GM12878 (cell line): Measurements from ENCODE around the gene INSL3. TPM values are rescaled to one million over a fixed set of nuclear protein-coding genes. Genes with fewer than 3 reads are reported as not detected.

Source experiments
- ATAC-seq: fragments of 200-7000 bp; cut with Tn5 transposase; 3 replicates; pipeline ENCODE4 v1.9.1; 2020; ENCODE audit warnings: mild to moderate bottlenecking, moderate library complexity
- BruUV-seq: library from RNA; stranded (reverse); fragments of 400-500 nt; replicated peaks from 2 replicates; lab custom pipeline; 2021; lab: Mats Ljungman, UMichigan
- CTCF ChIA-PET: fragments of 300-600 bp; sonication (Branson Sonifier 250); formaldehyde crosslinking; extraction: SDS; loops from one replicate; lab custom pipeline; 2021; ENCODE audit warnings: inconsistent platforms; lab: Yijun Ruan, JAX
- POLR2A ChIA-PET: fragments of 350-600 bp; formaldehyde crosslinking; extraction: SDS; loops from one replicate; lab custom pipeline; 2021; ENCODE audit warnings: inconsistent platforms; lab: Charles Lee
- RAD21 ChIA-PET: fragments of 300-600 bp; sonication (Branson Sonifier 250); formaldehyde crosslinking; loops from one replicate; lab custom pipeline; 2023; ENCODE audit warnings: antibody characterized with exemption; ENCODE audit not compliant: unreplicated experiment; lab: Charles Lee
- SMC1A ChIA-PET: fragments of 300-600 bp; sonication (Branson Sonifier 250); formaldehyde crosslinking; loops from one replicate; lab custom pipeline; 2023; ENCODE audit not compliant: unreplicated experiment, uncharacterized antibody; lab: Charles Lee
- DNase-seq: peaks from one replicate; pipeline ENCODE4 v3.0.0-alpha.2; 2011; ENCODE audit warnings: low read depth, low spot score
- FAIRE-seq: peaks from 3 replicates; lab custom pipeline; 2011; peaks lifted over from hg19 to GRCh38; lab: Jason Lieb, UNC
- H2AFZ ChIP-seq: 2 replicates; pipeline ENCODE4 v1.6.0; 2011; ENCODE audit warnings: low read depth, low read length, control low read depth; ENCODE audit not compliant: control insufficient read depth
- H3K27ac ChIP-seq: 2 replicates; pipeline ENCODE4 v1.5.1; 2011; ENCODE audit warnings: control low read depth; ENCODE audit not compliant: control insufficient read depth, insufficient read depth
- H3K27me3 ChIP-seq, 2 experiments: replicated peaks in 1 of 2; 2 replicates each; pipeline versions ENCODE4 v1.6.0 to v1.6.1; 2011; ENCODE audit warnings: low read length in 1 of 2; ENCODE audit not compliant: control insufficient read depth in 2 of 2, insufficient read depth in 2 of 2
- H3K36me3 ChIP-seq, 2 experiments: 2 replicates each; pipeline ENCODE4 v1.5.1; 2011; ENCODE audit warnings: low read length in 1 of 2; ENCODE audit not compliant: control insufficient read depth in 2 of 2, insufficient read depth in 2 of 2
- H3K4me1 ChIP-seq: 2 replicates; pipeline ENCODE4 v1.6.1; 2011; ENCODE audit warnings: mild to moderate bottlenecking, low read length, moderate library complexity, mixed read lengths; ENCODE audit not compliant: control insufficient read depth, insufficient read depth
- H3K4me2 ChIP-seq: 2 replicates; pipeline ENCODE4 v1.6.0; 2011; ENCODE audit warnings: control low read depth; ENCODE audit not compliant: control insufficient read depth, insufficient read depth
- H3K4me3 ChIP-seq: fragments of 200-600 bp; sonication (generic); 2 replicates; pipeline ENCODE4 v1.5.1; 2016
- H3K79me2 ChIP-seq: 2 replicates; pipeline ENCODE4 v1.6.0; 2011; ENCODE audit warnings: low read length; ENCODE audit not compliant: control insufficient read depth, insufficient read depth
- H3K9ac ChIP-seq: 2 replicates; pipeline ENCODE4 v1.8.0; 2011; ENCODE audit warnings: low read length, control low read depth, mixed read lengths; ENCODE audit not compliant: control insufficient read depth, insufficient read depth
- H3K9me3 ChIP-seq: replicated peaks from 3 replicates; pipeline ENCODE4 v1.5.1; 2011; ENCODE audit warnings: mild to moderate bottlenecking, low read length; ENCODE audit not compliant: control insufficient read depth, insufficient read depth
- H4K20me1 ChIP-seq: 2 replicates; pipeline ENCODE4 v1.6.0; 2011; ENCODE audit not compliant: control insufficient read depth, insufficient read depth
- FOXM1 ChIP-seq: IDR thresholded peaks from 2 replicates; pipeline ENCODE4 v1.6.1; 2012; ENCODE audit warnings: low read depth, mild to moderate bottlenecking, inconsistent platforms, low read length, moderate library complexity
- HCFC1 ChIP-seq: fragments of 150-350 bp; IDR thresholded peaks from 2 replicates; pipeline ENCODE4 v1.6.1; 2014; ENCODE audit warnings: low read length
- KDM1A ChIP-seq: fragments of 200-600 bp; sonication (generic); IDR thresholded peaks from 2 replicates; pipeline ENCODE4 v1.6.1; 2016; ENCODE audit warnings: borderline replicate concordance
- LARP7 ChIP-seq: fragments of 450-650 bp; IDR thresholded peaks from 2 replicates; pipeline ENCODE4 v1.6.1; 2017; ENCODE audit warnings: mild to moderate bottlenecking
- MTA3 ChIP-seq: IDR thresholded peaks from 2 replicates; pipeline ENCODE4 v1.6.1; 2012; ENCODE audit warnings: low read length, inconsistent platforms, borderline replicate concordance
- RFX5 ChIP-seq: IDR thresholded peaks from 2 replicates; pipeline ENCODE4 v1.6.1; 2011; ENCODE audit warnings: low read depth, low read length, improper control_type of control experiment
- SIN3A ChIP-seq: IDR thresholded peaks from 2 replicates; pipeline ENCODE4 v1.6.1; 2012; ENCODE audit warnings: low read depth, low read length, improper control_type of control experiment
- SMAD1 ChIP-seq: fragments of 450-650 bp; IDR thresholded peaks from 2 replicates; pipeline ENCODE4 v1.6.1; 2018; ENCODE audit warnings: mild to moderate bottlenecking, low read depth; ENCODE audit not compliant: partially characterized antibody
- SP1 ChIP-seq: IDR thresholded peaks from one replicate; pipeline ENCODE4 v1.6.1; 2011; ENCODE audit warnings: low read depth, low read length
- SUPT20H ChIP-seq: IDR thresholded peaks from 2 replicates; pipeline ENCODE4 v1.6.1; 2011; ENCODE audit warnings: low read depth, mild to moderate bottlenecking, low read length, moderate library complexity, borderline replicate concordance; ENCODE audit not compliant: control insufficient read depth
- SUZ12 ChIP-seq: fragments of 200-600 bp; sonication (generic); IDR thresholded peaks from one replicate; pipeline ENCODE4 v1.6.1; 2018; ENCODE audit warnings: antibody characterized with exemption, mild to moderate bottlenecking; ENCODE audit not compliant: unreplicated experiment
- TARDBP ChIP-seq: IDR thresholded peaks from 2 replicates; pipeline ENCODE4 v1.6.1; 2016; ENCODE audit warnings: borderline replicate concordance
- YY1 ChIP-seq: IDR thresholded peaks from 2 replicates; pipeline ENCODE4 v1.6.1; 2011; ENCODE audit warnings: low read depth, mild to moderate bottlenecking, low read length
- WGBS: methylation state at CpG from one replicate; pipeline ENCODE4 v1.1.6; 2016; ENCODE audit warnings: low lambda C conversion rate; ENCODE audit not compliant: insufficient replicate concordance, insufficient coverage; ENCODE audit errors: missing lambda C conversion rate; 5-methylcytosine and 5-hydroxymethylcytosine counted together
- in situ Hi-C: fragments of 300-500 bp; cut with MboI; formaldehyde crosslinking; loops from 9 replicates; pipeline ENCODE4 v1.14.3; 2018; ENCODE audit warnings: mixed read lengths
- intact Hi-C: fragments of 100-400 bp; cut with micrococcal nuclease; formaldehyde crosslinking; loops from one replicate; pipeline ENCODE4 v1.14.2; 2022; ENCODE audit not compliant: unreplicated experiment
- polyA plus RNA-seq, 11 experiments: library from polyadenylated mRNA; depleted of rRNA in 4 of 11; unstranded in 6 of 11; stranded (reverse) in 5 of 11; fragments of >200 nt; fragmentation: Nextera tagmentation in 4 of 11; fragmentation: Illumina TruSeq in 1 of 11; extraction: Ambion mirVana in 4 of 11; extraction: Trizol in 1 of 11; gene quantifications; 1 replicate in 1 of 11; 2 replicates in 10 of 11; pipeline versions ENCODE4 v1.2.1 to v1.2.3, GENCODE V29; 2011 to 2016; ENCODE audit warnings: inconsistent platforms in 2 of 11, missing spikeins in 2 of 11, low read depth in 1 of 11
- total RNA-seq, 4 experiments: library from RNA; depleted of rRNA in 3 of 4; stranded (reverse); fragments of >200 nt in 3 of 4; fragmentation: Illumina TruSeq in 1 of 4; extraction: Trizol in 1 of 4; gene quantifications; 2 replicates each; pipeline versions ENCODE4 v1.2.1 to v1.2.3, GENCODE V29; 2013 to 2021
- TF ChIP-seq, protein P1 (sequence below): fragments of 450-650 bp; IDR thresholded peaks from 2 replicates; pipeline ENCODE4 v1.6.1; 2016; ENCODE audit warnings: mild to moderate bottlenecking, moderate library complexity, borderline replicate concordance
- TF ChIP-seq, protein P2 (sequence below): IDR thresholded peaks from 2 replicates; pipeline ENCODE4 v1.6.1; 2011; ENCODE audit warnings: borderline replicate concordance, low read depth, mild to moderate bottlenecking, moderate library complexity, low read length; ENCODE audit not compliant: insufficient read depth, poor library complexity, severe bottlenecking
- TF ChIP-seq, protein P3 (sequence below): IDR thresholded peaks from 2 replicates; pipeline ENCODE4 v1.6.1; 2012; ENCODE audit warnings: low read depth, low read length, improper control_type of control experiment
- TF ChIP-seq, protein P4 (sequence below): fragments of 150-350 bp; IDR thresholded peaks from 2 replicates; pipeline ENCODE4 v1.6.1; 2014; ENCODE audit warnings: mild to moderate bottlenecking, low read depth, low read length

The INSL3 gene
- total and polyA plus RNA-seq, 10 of the 15 experiments (the other 5 are each of a cell fraction or from before 2014, with no cell fraction given) = 0.27 to 1.9 (median 0.70) TPM

DNA sequence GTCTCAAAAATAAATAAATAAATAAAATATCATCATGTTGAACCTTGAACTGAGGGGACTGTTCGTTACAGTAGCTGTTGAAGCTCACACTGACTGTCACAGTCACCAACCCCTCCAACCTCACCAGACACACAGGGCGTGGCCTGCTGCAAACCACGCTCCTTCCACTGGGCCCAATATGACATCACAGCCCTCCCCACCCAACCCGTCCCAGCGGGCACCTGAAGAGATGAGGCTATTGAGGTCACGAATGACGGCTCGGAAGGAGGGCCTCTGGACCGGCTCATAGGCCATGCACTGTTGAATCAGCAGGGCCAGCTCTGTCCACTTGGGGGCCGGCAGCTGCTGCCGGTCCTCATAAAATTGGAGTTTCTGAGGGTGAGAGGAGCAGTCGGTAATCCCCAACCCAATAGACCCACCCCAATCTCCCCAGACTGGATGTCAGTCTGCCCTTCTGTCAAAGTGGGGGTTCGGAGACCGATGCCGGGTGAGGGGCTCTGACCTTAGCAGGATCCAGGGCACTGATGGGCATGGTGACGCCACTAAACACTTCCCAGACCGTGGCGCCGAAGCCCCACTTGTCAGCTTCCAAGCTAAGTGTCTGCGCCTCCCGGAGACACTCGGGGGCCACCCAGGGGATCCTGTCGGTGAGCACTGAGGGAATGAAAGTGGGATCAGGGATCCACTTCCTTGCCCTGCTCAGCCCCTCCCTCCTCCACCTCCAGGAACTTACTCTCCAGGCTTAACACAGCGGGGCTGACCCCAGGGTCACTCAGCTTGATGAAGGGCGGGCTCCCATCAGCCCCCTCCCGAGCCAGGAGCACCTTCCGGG, 13.2 kb upstream of the INSL3 start:
- BruUV-seq = no TSS peak
- no peak overlapping the region for H3K4me3 ChIP-seq
- SMC1A ChIA-PET = interaction anchor here (1.3 kb wide), 1 partner anchor 25 kb away, joined by 3 read pairs; the partner anchor contains the start of gene RPL18A
- CTCF ChIA-PET = no interaction called here
- ATAC-seq (no peak), FAIRE-seq (no peak), DNase-seq (no peak)
- H3K36me3 ChIP-seq = peaks cover 6 to 19% of the 10 kb centered on the region in 2 experiments
- no peaks in the 10 kb centered on the region for H3K79me2 ChIP-seq
- no peak overlapping the region for H3K4me2 ChIP-seq
- H3K27me3 ChIP-seq = no peaks in the 10 kb centered on the region
- H3K9ac ChIP-seq = no peak overlapping the region
- 94% methylated on average over 27 of the region's 27 CpGs for WGBS
- POLR2A ChIA-PET = interaction anchor here (0.5 to 0.6 kb wide), 2 partner anchors 29 to 753 kb away, joined by 3 read pairs; no protein-coding TSS in a partner anchor
- H4K20me1 ChIP-seq = no peaks in the 10 kb centered on the region
- RAD21 ChIA-PET = no interaction called here
- no peak overlapping the region for H2AFZ ChIP-seq
- H3K4me1 ChIP-seq = no peaks in the 10 kb centered on the region
- intact Hi-C loops (no loop called here), in situ Hi-C loops (no loop called here)
- no peak overlapping the region for H3K27ac ChIP-seq
- no peaks in the 10 kb centered on the region; the same call in 2 of the 3 replicates for H3K9me3 ChIP-seq
- TF ChIP-seq RFX5 = no peak
- TF ChIP-seq SUPT20H = no peak
- no peak for TF ChIP-seq SIN3A
- no peak for TF ChIP-seq FOXM1
- TF ChIP-seq, protein P1, sequence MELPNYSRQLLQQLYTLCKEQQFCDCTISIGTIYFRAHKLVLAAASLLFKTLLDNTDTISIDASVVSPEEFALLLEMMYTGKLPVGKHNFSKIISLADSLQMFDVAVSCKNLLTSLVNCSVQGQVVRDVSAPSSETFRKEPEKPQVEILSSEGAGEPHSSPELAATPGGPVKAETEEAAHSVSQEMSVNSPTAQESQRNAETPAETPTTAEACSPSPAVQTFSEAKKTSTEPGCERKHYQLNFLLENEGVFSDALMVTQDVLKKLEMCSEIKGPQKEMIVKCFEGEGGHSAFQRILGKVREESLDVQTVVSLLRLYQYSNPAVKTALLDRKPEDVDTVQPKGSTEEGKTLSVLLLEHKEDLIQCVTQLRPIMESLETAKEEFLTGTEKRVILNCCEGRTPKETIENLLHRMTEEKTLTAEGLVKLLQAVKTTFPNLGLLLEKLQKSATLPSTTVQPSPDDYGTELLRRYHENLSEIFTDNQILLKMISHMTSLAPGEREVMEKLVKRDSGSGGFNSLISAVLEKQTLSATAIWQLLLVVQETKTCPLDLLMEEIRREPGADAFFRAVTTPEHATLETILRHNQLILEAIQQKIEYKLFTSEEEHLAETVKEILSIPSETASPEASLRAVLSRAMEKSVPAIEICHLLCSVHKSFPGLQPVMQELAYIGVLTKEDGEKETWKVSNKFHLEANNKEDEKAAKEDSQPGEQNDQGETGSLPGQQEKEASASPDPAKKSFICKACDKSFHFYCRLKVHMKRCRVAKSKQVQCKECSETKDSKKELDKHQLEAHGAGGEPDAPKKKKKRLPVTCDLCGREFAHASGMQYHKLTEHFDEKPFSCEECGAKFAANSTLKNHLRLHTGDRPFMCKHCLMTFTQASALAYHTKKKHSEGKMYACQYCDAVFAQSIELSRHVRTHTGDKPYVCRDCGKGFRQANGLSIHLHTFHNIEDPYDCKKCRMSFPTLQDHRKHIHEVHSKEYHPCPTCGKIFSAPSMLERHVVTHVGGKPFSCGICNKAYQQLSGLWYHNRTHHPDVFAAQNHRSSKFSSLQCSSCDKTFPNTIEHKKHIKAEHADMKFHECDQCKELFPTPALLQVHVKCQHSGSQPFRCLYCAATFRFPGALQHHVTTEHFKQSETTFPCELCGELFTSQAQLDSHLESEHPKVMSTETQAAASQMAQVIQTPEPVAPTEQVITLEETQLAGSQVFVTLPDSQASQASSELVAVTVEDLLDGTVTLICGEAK = no peak
- no peak for TF ChIP-seq MTA3
- TF ChIP-seq, protein P2, sequence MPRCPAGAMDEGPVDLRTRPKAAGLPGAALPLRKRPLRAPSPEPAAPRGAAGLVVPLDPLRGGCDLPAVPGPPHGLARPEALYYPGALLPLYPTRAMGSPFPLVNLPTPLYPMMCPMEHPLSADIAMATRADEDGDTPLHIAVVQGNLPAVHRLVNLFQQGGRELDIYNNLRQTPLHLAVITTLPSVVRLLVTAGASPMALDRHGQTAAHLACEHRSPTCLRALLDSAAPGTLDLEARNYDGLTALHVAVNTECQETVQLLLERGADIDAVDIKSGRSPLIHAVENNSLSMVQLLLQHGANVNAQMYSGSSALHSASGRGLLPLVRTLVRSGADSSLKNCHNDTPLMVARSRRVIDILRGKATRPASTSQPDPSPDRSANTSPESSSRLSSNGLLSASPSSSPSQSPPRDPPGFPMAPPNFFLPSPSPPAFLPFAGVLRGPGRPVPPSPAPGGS = no peak
- no peak for TF ChIP-seq YY1
- TF ChIP-seq TARDBP = no peak
- no peak for TF ChIP-seq SP1
- TF ChIP-seq, protein P3, sequence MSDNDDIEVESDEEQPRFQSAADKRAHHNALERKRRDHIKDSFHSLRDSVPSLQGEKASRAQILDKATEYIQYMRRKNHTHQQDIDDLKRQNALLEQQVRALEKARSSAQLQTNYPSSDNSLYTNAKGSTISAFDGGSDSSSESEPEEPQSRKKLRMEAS = no peak
- TF ChIP-seq HCFC1 = no peak
- no peak for TF ChIP-seq SUZ12
- no peak for TF ChIP-seq KDM1A
- TF ChIP-seq, protein P4, sequence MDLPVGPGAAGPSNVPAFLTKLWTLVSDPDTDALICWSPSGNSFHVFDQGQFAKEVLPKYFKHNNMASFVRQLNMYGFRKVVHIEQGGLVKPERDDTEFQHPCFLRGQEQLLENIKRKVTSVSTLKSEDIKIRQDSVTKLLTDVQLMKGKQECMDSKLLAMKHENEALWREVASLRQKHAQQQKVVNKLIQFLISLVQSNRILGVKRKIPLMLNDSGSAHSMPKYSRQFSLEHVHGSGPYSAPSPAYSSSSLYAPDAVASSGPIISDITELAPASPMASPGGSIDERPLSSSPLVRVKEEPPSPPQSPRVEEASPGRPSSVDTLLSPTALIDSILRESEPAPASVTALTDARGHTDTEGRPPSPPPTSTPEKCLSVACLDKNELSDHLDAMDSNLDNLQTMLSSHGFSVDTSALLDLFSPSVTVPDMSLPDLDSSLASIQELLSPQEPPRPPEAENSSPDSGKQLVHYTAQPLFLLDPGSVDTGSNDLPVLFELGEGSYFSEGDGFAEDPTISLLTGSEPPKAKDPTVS = no peak
- no peak for TF ChIP-seq SMAD1
- no peak for TF ChIP-seq LARP7
